Heart right ventricle (tissue), 16 donors: ENCODE data around the gene TM9SF2. TPM values are rescaled to one million over a fixed set of nuclear protein-coding genes. Genes with fewer than 3 reads are reported as not detected.

ENCODE experiments used
- ATAC-seq, 8 donors: fragments of 200-7000 bp; cut with Tn5 transposase; one replicate each; pipeline ENCODE4 v1.9.1; 2020; ENCODE audit warnings: mild to moderate bottlenecking in 8 of 8, moderate library complexity in 8 of 8, moderate number of reproducible peaks in 1 of 8
- DNase-seq, 2 donors: peaks; one replicate each; pipeline ENCODE4 v3.0.0-alpha.2; 2020
- H3K27ac ChIP-seq, 10 donors: fragments of 200-600 bp; sonication (generic) in 2 of 10; one replicate each; pipeline versions ENCODE4 v1.5.0 to v1.8.0; 2020 to 2022; ENCODE audit warnings: mild to moderate bottlenecking in 3 of 10
- H3K27me3 ChIP-seq, 7 donors: fragments of 200-600 bp; one replicate each; pipeline ENCODE4 v1.8.0; 2021 to 2022; ENCODE audit warnings: mild to moderate bottlenecking in 2 of 7
- H3K36me3 ChIP-seq, 9 donors: fragments of 200-600 bp; sonication (generic) in 1 of 9; one replicate each; pipeline versions ENCODE4 v1.5.0 to v1.8.0; 2020 to 2022; ENCODE audit warnings: mild to moderate bottlenecking in 2 of 9
- H3K4me1 ChIP-seq, 9 donors: fragments of 200-600 bp; sonication (generic) in 1 of 9; one replicate each; pipeline versions ENCODE4 v1.5.0 to v1.8.0; 2020 to 2022; ENCODE audit warnings: mild to moderate bottlenecking in 4 of 9
- H3K4me3 ChIP-seq, 10 donors: fragments of 200-600 bp; sonication (generic) in 2 of 10; one replicate each; pipeline versions ENCODE4 v1.5.0 to v1.8.0; 2020 to 2022; ENCODE audit warnings: mild to moderate bottlenecking in 7 of 10, moderate library complexity in 2 of 10
- H3K9me3 ChIP-seq, 11 donors: fragments of 200-600 bp in 10 of 11; sonication (generic) in 2 of 11; one replicate each; pipeline versions ENCODE4 v1.5.0 to v1.8.0; 2013 to 2022; ENCODE audit warnings: mild to moderate bottlenecking in 2 of 11, control low read depth in 1 of 11, moderate library complexity in 1 of 11
- WGBS, 2 donors: extraction: QIAGEN DNeasy Blood & Tissue Kit; methylation state at CpG; one replicate each; pipeline ENCODE4 v1.1.7; 2013; ENCODE audit warnings: inconsistent platforms in 1 of 2; 5-methylcytosine and 5-hydroxymethylcytosine counted together
- intact Hi-C, 10 donors: fragments of 100-400 bp; cut with DNase I; formaldehyde crosslinking; loops; one replicate each; pipeline versions ENCODE4 v1.11.1 to v1.14.2; 2022
- polyA plus RNA-seq, 2 donors: library from polyadenylated mRNA; stranded (reverse); fragments of 200-250 nt; gene quantifications; one replicate each; pipeline ENCODE4 v1.2.3, GENCODE V29; 2013
- total RNA-seq, 10 donors: library from RNA; stranded (reverse); fragmentation: NEBNext Ultra II Directional in 3 of 10; extraction: Animal tissue kit (Norgen Biotek cat#: 25700) in 3 of 10; gene quantifications; one replicate each; pipeline versions ENCODE4 v1.2.1 to v1.2.4, GENCODE V29; 2021 to 2023
- TF ChIP-seq, protein P1 (sequence below), 9 donors: fragments of 200-600 bp; sonication (generic) in 2 of 9; IDR thresholded peaks; one replicate each; pipeline versions ENCODE4 v1.5.0 to v1.8.0; 2021 to 2022; ENCODE audit warnings: antibody characterized with exemption in 9 of 9, mild to moderate bottlenecking in 5 of 9, moderate library complexity in 1 of 9
- donor health status: Arrhythmogenic right ventricular cardiomyopathy.
- donor health status: ischemic (EF 13 %, LVEDD 7.1; RV severe dilation, severe dysfunction).
- donor health status: healthy with polysubstance abuse.
- donor health status: DM: no; HTN: yes; CAD: no.
- donor health status: DM: no; HTN: no; CAD: no.
- donor health status: ischemic (EF 25% LVEDD 6.9; RV normal size, moderate dysfunction).
- donor health status: ischemic (EF 25% LVEDD 5.7; RV mildly dilated, moderate dysfunction).
- donor health status: healthy.
- donor health status: DM: yes; HTN: yes; CAD: no.
- donor health status: Ischemic cardiomyopathy.
- donor health status: ischemic (EF 35%, LVEDD 5.7; RV mildly dilated, moderate dysfunction).
- donor health status: nonischemic (EF 11% LVEDD 7.7; RV severe dilation, severe dysfunction).
- donor health status: DM: yes; HTN: yes; CAD: no.
- donor health status: PGD.
- donor health status: ischemic (EF 29% LVEDD 5.4; RV normal size, mild dysfunction).
- donor health status: nonischemic (EF 23%, LVEDD 6.1; RV moderate dilation, normal function).

Gene TM9SF2
- total and polyA plus RNA-seq, 12 donors: 27.9 to 78.8 (median 61.1) TPM

GRCh38 chr13:99601535-99601934 is 100.3 kb downstream of the TM9SF2 start:
- TF ChIP-seq, protein P1, sequence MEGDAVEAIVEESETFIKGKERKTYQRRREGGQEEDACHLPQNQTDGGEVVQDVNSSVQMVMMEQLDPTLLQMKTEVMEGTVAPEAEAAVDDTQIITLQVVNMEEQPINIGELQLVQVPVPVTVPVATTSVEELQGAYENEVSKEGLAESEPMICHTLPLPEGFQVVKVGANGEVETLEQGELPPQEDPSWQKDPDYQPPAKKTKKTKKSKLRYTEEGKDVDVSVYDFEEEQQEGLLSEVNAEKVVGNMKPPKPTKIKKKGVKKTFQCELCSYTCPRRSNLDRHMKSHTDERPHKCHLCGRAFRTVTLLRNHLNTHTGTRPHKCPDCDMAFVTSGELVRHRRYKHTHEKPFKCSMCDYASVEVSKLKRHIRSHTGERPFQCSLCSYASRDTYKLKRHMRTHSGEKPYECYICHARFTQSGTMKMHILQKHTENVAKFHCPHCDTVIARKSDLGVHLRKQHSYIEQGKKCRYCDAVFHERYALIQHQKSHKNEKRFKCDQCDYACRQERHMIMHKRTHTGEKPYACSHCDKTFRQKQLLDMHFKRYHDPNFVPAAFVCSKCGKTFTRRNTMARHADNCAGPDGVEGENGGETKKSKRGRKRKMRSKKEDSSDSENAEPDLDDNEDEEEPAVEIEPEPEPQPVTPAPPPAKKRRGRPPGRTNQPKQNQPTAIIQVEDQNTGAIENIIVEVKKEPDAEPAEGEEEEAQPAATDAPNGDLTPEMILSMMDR (IDR thresholded peaks at IDR 0.05): no peak
- Histone ChIP-seq H3K27me3 (no peaks in the 10 kb centered on the region), H3K27ac (no peak overlapping the region), H3K4me3 (no peak overlapping the region), H3K36me3 (no peaks in the 10 kb centered on the region), H3K9me3 (no peaks in the 10 kb centered on the region), H3K4me1 (peaks cover 0 to 9% (median 8%) of the 10 kb centered on the region in 9 donors)
- no peak for ATAC-seq
- no peak for DNase-seq
- intact Hi-C loops: loop anchor here in 1 of 10 donors (10.0 kb wide), 1 partner anchor 157 kb away; no protein-coding TSS in a partner anchor
- WGBS, 2 donors: 79 to 87% methylated on average over 5 of the region's 5 CpGs

DNA sequence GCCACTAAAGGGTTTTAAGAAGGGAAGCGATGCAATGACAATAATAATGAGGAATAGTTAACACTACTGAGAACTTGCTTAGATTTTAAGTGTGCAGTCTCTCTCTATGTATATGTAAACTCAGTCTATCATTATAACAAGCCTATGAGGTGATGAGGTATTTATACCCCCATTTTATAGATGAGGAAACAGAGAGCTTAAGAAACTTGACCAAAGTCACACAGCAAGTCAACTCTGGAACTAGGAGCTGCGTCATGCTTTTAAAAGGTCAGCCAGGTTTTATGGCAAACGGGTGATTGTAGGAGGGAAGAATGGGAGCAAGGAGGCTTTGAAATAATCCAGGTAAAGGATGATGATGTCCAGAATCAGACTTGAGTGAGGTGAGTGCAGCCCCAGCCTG is 103.4 kb downstream of the TM9SF2 start:
- H3K9me3 ChIP-seq: peaks cover 0 to 4% (median 0%) of the 10 kb centered on the region in 11 donors
- intact Hi-C loops: loop anchor here in 2 of 10 donors (5.0 to 10.0 kb wide), 2 partner anchors 102 to 160 kb away; partner anchors contain the start of gene TM9SF2 (in 1 of the 2)
- H3K27ac ChIP-seq: no peak overlapping the region
- no peak overlapping the region for H3K4me3 ChIP-seq
- H3K4me1 ChIP-seq: peaks cover 0 to 15% (median 8%) of the 10 kb centered on the region in 9 donors
- TF ChIP-seq, protein P1 (IDR thresholded peaks at IDR 0.05): no peak
- 98% methylated on average over 3 of the region's 3 CpGs for WGBS, 2 donors
- no peaks in the 10 kb centered on the region for H3K36me3 ChIP-seq
- no peaks in the 10 kb centered on the region for H3K27me3 ChIP-seq
- ATAC-seq (no peak), DNase-seq (no peak)

- Histone ChIP-seq H3K36me3 (no peaks in the 10 kb centered on the region), H3K4me3 (peak overlapping the region; percentile 41 to 91 (median 71)), H3K4me1 (peaks cover 0 to 21% (median 8%) of the 10 kb centered on the region in 9 donors), H3K27me3 (no peaks in the 10 kb centered on the region), H3K9me3 (peaks cover 0 to 4% (median 0%) of the 10 kb centered on the region in 11 donors), H3K27ac (peak overlapping the region; percentile 36 to 89 (median 79))
- 29 to 31% methylated on average over 18 of the region's 18 CpGs for WGBS, 2 donors
- intact Hi-C loops: loop anchor here in 2 of 10 donors (5.0 to 10.0 kb wide), 2 partner anchors 103 to 161 kb away; partner anchors contain the start of gene TM9SF2 (in 1 of the 2)
- ATAC-seq (peak; percentile 46 to 80 (median 74)), DNase-seq (peak; percentile 43 to 44)
- TF ChIP-seq, protein P1 (IDR thresholded peaks at IDR 0.05): peak in 5 of 9 donors; percentile 13 to 44 (median 31)
Measured at GRCh38 chr13:99605420-99606323, 104.4 kb downstream of the TM9SF2 start.

DNA sequence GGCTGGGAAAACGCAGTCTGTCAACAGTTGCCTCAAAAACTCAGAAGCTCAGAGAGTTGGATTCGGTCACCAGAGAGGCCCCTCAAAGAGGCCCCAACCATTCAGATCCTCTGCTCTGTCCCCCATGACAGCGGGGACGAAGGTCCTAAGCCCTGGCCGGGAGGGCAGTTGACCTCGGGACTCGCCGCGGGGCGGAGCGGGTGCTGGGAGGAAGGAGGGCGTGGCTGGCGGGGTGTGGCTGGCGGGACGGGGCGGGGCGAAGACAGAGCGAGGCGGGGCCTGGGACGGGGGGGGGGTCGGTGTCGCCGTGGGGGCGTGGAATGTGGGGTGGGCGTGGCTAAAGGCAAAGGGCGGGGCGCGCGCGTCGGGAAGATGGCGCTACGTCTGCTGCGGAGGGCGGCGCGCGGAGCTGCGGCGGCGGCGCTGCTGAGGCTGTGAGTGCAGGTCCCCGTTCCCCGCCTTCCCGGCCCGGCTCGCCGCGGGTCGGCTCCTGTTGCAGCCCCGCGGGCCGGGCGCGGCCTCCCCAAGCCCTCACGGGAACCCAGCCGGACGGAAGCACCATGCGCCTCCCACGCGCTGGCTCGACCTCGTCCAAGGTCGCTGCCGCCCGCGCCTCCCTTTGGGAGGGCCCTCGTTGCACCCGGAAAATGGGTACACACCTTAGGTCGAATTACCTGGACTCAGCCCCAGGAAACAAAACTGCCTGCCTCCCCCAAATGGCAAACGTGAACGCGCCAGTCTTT is 105.2 kb downstream of the TM9SF2 start, which contains the start of gene CLYBL:
CLYBL (plus strand) TSS at position 367 of the 743 bp plus-strand sequence.
- ATAC-seq: peak; percentile 97 to 99 (median 98)
- Histone ChIP-seq H3K27ac (peak within 1 kb of the TSS; percentile 49 to 91 (median 84)), H3K9me3 (peaks cover 0 to 4% (median 0%) of the 10 kb centered on the region in 11 donors), H3K4me3 (peak within 1 kb of the TSS; percentile 56 to 91 (median 71)), H3K27me3 (no peaks in the 10 kb centered on the region), H3K36me3 (no peaks in the 10 kb centered on the region), H3K4me1 (peaks cover 0 to 23% (median 8%) of the 10 kb centered on the region in 9 donors)
- intact Hi-C loops: loop anchor here in 2 of 10 donors (5.0 to 10.0 kb wide), 2 partner anchors 104 to 162 kb away; partner anchors contain the start of gene TM9SF2 (in 1 of the 2)
- TF ChIP-seq, protein P1 (IDR thresholded peaks at IDR 0.05): peak in 3 of 9 donors; percentile 26 to 31 (median 30)
- WGBS, 2 donors: 0 to 1% methylated on average over 39 to 68 of the region's 73 CpGs
- DNase-seq: peak; percentile 94
